HepG2 (cell line): ENCODE data around the gene SERPINB10. TPM values are rescaled to one million over a fixed set of nuclear protein-coding genes. Genes with fewer than 3 reads are reported as not detected.

Experiments
- ATAC-seq: fragments of 200-7000 bp; cut with Tn5 transposase; 3 replicates; pipeline ENCODE4 v1.9.1; 2020; ENCODE audit warnings: mild to moderate bottlenecking, moderate library complexity
- BruUV-seq: library from RNA; stranded (reverse); fragments of 400-500 nt; replicated peaks from 2 replicates; lab custom pipeline; 2021; lab: Mats Ljungman, UMichigan
- CTCF ChIA-PET: fragments of 300-600 bp; formaldehyde crosslinking; extraction: SDS; loops from one replicate; lab custom pipeline; 2021; ENCODE audit warnings: low total read pairs, inconsistent platforms, low intra/inter-chr PET ratio; lab: Yijun Ruan, JAX
- POLR2A ChIA-PET: fragments of 350-600 bp; sonication (Branson Sonifier 250); formaldehyde crosslinking; loops from one replicate; lab custom pipeline; 2020; ENCODE audit warnings: antibody characterized with exemption, inconsistent platforms; lab: Yijun Ruan, JAX
- DNase-seq: peaks from one replicate; pipeline ENCODE4 v3.0.0-alpha.2; 2015; ENCODE audit warnings: low spot score
- FAIRE-seq: peaks from 3 replicates; lab custom pipeline; 2011; peaks lifted over from hg19 to GRCh38; lab: Jason Lieb, UNC
- H2AFZ ChIP-seq: one replicate; pipeline ENCODE4 v1.6.1; 2011; ENCODE audit warnings: low read length, inconsistent platforms
- H3K27ac ChIP-seq: fragments of 300-600 bp; 3 replicates; pipeline ENCODE4 v1.8.0; 2011; ENCODE audit warnings: mixed run types, mild to moderate bottlenecking, mixed read lengths, low read length, inconsistent platforms; ENCODE audit not compliant: insufficient read depth; ENCODE audit errors: extremely low read length
- H3K27me3 ChIP-seq, 2 experiments: fragments of 200-600 bp in 1 of 2; 2 replicates in 1 of 2; 3 replicates in 1 of 2; pipeline versions ENCODE4 v1.6.0 to v1.8.0; 2011; ENCODE audit warnings: low read length in 2 of 2, mild to moderate bottlenecking in 2 of 2, moderate library complexity in 2 of 2, inconsistent platforms in 1 of 2; ENCODE audit not compliant: insufficient read depth in 2 of 2, control insufficient read depth in 1 of 2
- H3K36me3 ChIP-seq, 2 experiments: fragments of 200-600 bp in 1 of 2; replicated peaks in 1 of 2; 2 replicates in 1 of 2; 3 replicates in 1 of 2; pipeline versions ENCODE4 v1.5.1 to v1.8.0; 2011; ENCODE audit warnings: low read length in 2 of 2, inconsistent platforms in 1 of 2; ENCODE audit not compliant: insufficient read depth in 2 of 2, control insufficient read depth in 1 of 2
- H3K4me1 ChIP-seq: 2 replicates; pipeline ENCODE4 v1.5.1; 2012; ENCODE audit warnings: low read length, inconsistent platforms; ENCODE audit not compliant: insufficient read depth
- H3K4me2 ChIP-seq: 2 replicates; pipeline ENCODE4 v1.6.0; 2011; ENCODE audit warnings: low read depth, low read length, inconsistent platforms
- H3K4me3 ChIP-seq, 3 experiments: fragments of 200-600 bp in 1 of 3; sonication (generic), shearing (Covaris generic) in 1 of 3; replicated peaks in 1 of 3; 2 replicates each; pipeline ENCODE4 v1.5.1; 2011 to 2016; ENCODE audit warnings: low read length in 3 of 3, inconsistent platforms in 2 of 3, low read depth in 2 of 3, mild to moderate bottlenecking in 2 of 3, control low read depth in 1 of 3, mixed read lengths in 1 of 3; ENCODE audit not compliant: insufficient read depth in 1 of 3
- H3K79me2 ChIP-seq: one replicate; pipeline ENCODE4 v1.6.1; 2011; ENCODE audit warnings: low read length, inconsistent platforms; ENCODE audit not compliant: insufficient read depth
- H3K9ac ChIP-seq: 2 replicates; pipeline ENCODE4 v1.6.0; 2011; ENCODE audit warnings: mild to moderate bottlenecking, low read depth, low read length, inconsistent platforms; ENCODE audit not compliant: insufficient read depth
- H3K9me3 ChIP-seq: 2 replicates; pipeline ENCODE4 v1.5.1; 2012; ENCODE audit warnings: mild to moderate bottlenecking, low read length
- H4K20me1 ChIP-seq: 2 replicates; pipeline ENCODE4 v1.6.0; 2011; ENCODE audit warnings: inconsistent platforms, mild to moderate bottlenecking, low read length, moderate library complexity; ENCODE audit not compliant: insufficient read depth
- CREM ChIP-seq, 2 experiments: sonication (generic) in 1 of 2; formaldehyde crosslinking in 1 of 2; IDR thresholded peaks; 2 replicates each; pipeline versions ENCODE4 v1.4.0 to v1.6.1; 2016 to 2020; ENCODE audit warnings: antibody characterized with exemption in 1 of 2, mild to moderate bottlenecking in 1 of 2, missing genetic modification reagents in 1 of 2
- ETV5 ChIP-seq: IDR thresholded peaks from 2 replicates; pipeline ENCODE4 v1.6.1; 2018; ENCODE audit warnings: missing biosample characterization, missing genetic modification reagents, inconsistent platforms, borderline replicate concordance
- HOXA3 ChIP-seq: sonication (generic); formaldehyde crosslinking; IDR thresholded peaks from 2 replicates; pipeline ENCODE4 v1.5.0; 2020; ENCODE audit warnings: missing genetic modification reagents
- HOXA7 ChIP-seq: sonication (generic); formaldehyde crosslinking; IDR thresholded peaks from 2 replicates; pipeline ENCODE4 v1.8.1; 2022; ENCODE audit warnings: mild to moderate bottlenecking, missing genetic modification reagents, moderate library complexity
- MBD4 ChIP-seq: IDR thresholded peaks from 2 replicates; pipeline ENCODE4 v1.6.1; 2012; ENCODE audit warnings: low read length, inconsistent platforms, borderline replicate concordance
- MBNL3 ChIP-seq: fragments of 250-450 bp; sonication (Bioruptor Pico); conservative IDR thresholded peaks from 2 replicates; pipeline ENCODE4 v1.8.0; 2022; ENCODE audit warnings: mild to moderate bottlenecking, inconsistent platforms
- NONO ChIP-seq, 2 experiments: fragments of 450-650 bp in 1 of 2; sonication (generic) in 1 of 2; formaldehyde crosslinking in 1 of 2; IDR thresholded peaks in 1 of 2; conservative IDR thresholded peaks in 1 of 2; 2 replicates each; pipeline versions ENCODE4 v1.6.1 to v1.8.0; 2017 to 2022; ENCODE audit warnings: mild to moderate bottlenecking in 1 of 2, missing genetic modification reagents in 1 of 2, moderate library complexity in 1 of 2
- RXRB ChIP-seq: IDR thresholded peaks from 2 replicates; pipeline ENCODE4 v1.6.1; 2016; ENCODE audit warnings: borderline replicate concordance, missing genetic modification reagents, missing compliant biosample characterization
- TBL1XR1 ChIP-seq: fragments of 150-350 bp; IDR thresholded peaks from 2 replicates; pipeline ENCODE4 v1.6.1; 2014; ENCODE audit warnings: borderline replicate concordance, low read length; ENCODE audit not compliant: partially characterized antibody
- ZBTB38 ChIP-seq: sonication (generic); formaldehyde crosslinking; IDR thresholded peaks from 2 replicates; pipeline ENCODE4 v1.5.1; 2020; ENCODE audit warnings: mild to moderate bottlenecking, missing genetic modification reagents
- ZNF446 ChIP-seq: sonication (generic); formaldehyde crosslinking; IDR thresholded peaks from 2 replicates; pipeline ENCODE4 v1.5.0; 2020; ENCODE audit warnings: mild to moderate bottlenecking, missing genetic modification reagents
- ZNF605 ChIP-seq: sonication (generic); formaldehyde crosslinking; IDR thresholded peaks from 2 replicates; pipeline ENCODE4 v1.8.0; 2022; ENCODE audit warnings: mild to moderate bottlenecking, missing genetic modification reagents
- ZNF644 ChIP-seq: IDR thresholded peaks from 2 replicates; pipeline ENCODE4 v1.6.1; 2016; ENCODE audit warnings: low read depth
- ZNF737 ChIP-seq: sonication (generic); formaldehyde crosslinking; IDR thresholded peaks from 2 replicates; pipeline ENCODE4 v1.5.0; 2020; ENCODE audit warnings: missing genetic modification reagents, mild to moderate bottlenecking, borderline replicate concordance
- WGBS: methylation state at CpG from one replicate; pipeline ENCODE4 v1.1.6; 2017; ENCODE audit warnings: low lambda C conversion rate; 5-methylcytosine and 5-hydroxymethylcytosine counted together
- in situ Hi-C: cut with HindIII; loops from 2 replicates; pipeline ENCODE4 v1.10.0; 2017; ENCODE audit warnings: low pct_unique_long_range_greater_than_20kb; ENCODE audit not compliant: extremely low pct_ligation_motif_present
- intact Hi-C: fragments of 100-400 bp; cut with micrococcal nuclease; formaldehyde crosslinking; loops from one replicate; pipeline ENCODE4 v1.10.0; 2022; ENCODE audit not compliant: unreplicated experiment
- polyA plus RNA-seq, 8 experiments: library from polyadenylated mRNA; depleted of rRNA in 3 of 8; stranded (reverse) in 7 of 8; unstranded in 1 of 8; fragments of >200 nt; fragmentation: Illumina TruSeq in 4 of 8; extraction: Trizol in 4 of 8; gene quantifications; 2 replicates each; pipeline versions ENCODE4 v1.2.1 to v1.2.3, GENCODE V29; 2011 to 2016; ENCODE audit warnings: low read depth in 4 of 8, missing spikeins in 1 of 8, mixed read lengths in 1 of 8; ENCODE audit not compliant: insufficient read depth in 1 of 8
- total RNA-seq, 5 experiments: library from RNA; depleted of rRNA; stranded (reverse); fragments of >200 nt; fragmentation: Illumina TruSeq; extraction: Trizol; gene quantifications; 2 replicates each; pipeline ENCODE4 v1.2.3, GENCODE V29; 2016; ENCODE audit warnings: low read depth in 1 of 5
- TF ChIP-seq, protein P1 (sequence below): sonication (generic); formaldehyde crosslinking; IDR thresholded peaks from 2 replicates; pipeline ENCODE4 v1.4.0; 2020; ENCODE audit warnings: missing genetic modification reagents, borderline replicate concordance
- TF ChIP-seq, protein P2 (sequence below): IDR thresholded peaks from 2 replicates; pipeline ENCODE4 v1.6.1; 2016; ENCODE audit warnings: mild to moderate bottlenecking, missing biosample characterization, missing genetic modification reagents

SERPINB10 gene
- total and polyA plus RNA-seq, 2 of the 13 experiments (the other 11 are each of a cell fraction or from before 2014, with no cell fraction given) = not detected

DNA sequence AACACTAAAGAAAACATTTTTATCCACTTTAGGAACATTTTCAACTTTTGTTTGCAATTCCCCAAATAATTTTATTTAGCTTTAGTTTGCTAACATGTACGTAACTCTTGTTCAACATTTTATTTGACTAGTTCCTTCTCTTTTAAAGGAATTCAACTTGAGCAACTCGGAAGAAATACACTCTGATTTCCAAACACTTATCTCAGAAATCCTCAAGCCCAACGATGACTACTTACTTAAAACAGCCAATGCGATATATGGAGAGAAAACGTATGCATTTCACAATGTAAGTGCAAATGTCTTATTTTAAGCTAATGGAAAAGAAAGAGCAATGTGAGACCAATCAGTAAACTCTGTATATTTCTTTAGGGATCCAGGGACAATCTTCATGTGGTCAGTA, 10.1 kb downstream of the SERPINB10 start:
- Histone ChIP-seq H3K4me1 (no peaks in the 10 kb centered on the region), H3K9ac (no peak overlapping the region), H3K36me3 (no peaks in the 10 kb centered on the region), H3K9me3 (no peaks in the 10 kb centered on the region), H2AFZ (no peak overlapping the region), H3K27ac (no peak overlapping the region), H3K27me3 (no peaks in the 10 kb centered on the region; a peak in 1 of 5 replicates), H3K79me2 (no peaks in the 10 kb centered on the region), H3K4me3 (no peak overlapping the region), H4K20me1 (no peaks in the 10 kb centered on the region), H3K4me2 (no peak overlapping the region)
- intact Hi-C loops (no loop called here), in situ Hi-C loops (no loop called here)
- 9% methylated on average over 5 of the region's 5 CpGs for WGBS
- POLR2A ChIA-PET = no interaction called here
- CTCF ChIA-PET = no interaction called here
- BruUV-seq = no TSS peak
- ATAC-seq (no peak), FAIRE-seq (no peak), DNase-seq (no peak)
- TF ChIP-seq ZNF737 = no peak
- no peak for TF ChIP-seq ZBTB38 (CRISPR knock-in tag)
- TF ChIP-seq MBNL3 = no peak
- no peak for TF ChIP-seq MBD4
- TF ChIP-seq, protein P1, sequence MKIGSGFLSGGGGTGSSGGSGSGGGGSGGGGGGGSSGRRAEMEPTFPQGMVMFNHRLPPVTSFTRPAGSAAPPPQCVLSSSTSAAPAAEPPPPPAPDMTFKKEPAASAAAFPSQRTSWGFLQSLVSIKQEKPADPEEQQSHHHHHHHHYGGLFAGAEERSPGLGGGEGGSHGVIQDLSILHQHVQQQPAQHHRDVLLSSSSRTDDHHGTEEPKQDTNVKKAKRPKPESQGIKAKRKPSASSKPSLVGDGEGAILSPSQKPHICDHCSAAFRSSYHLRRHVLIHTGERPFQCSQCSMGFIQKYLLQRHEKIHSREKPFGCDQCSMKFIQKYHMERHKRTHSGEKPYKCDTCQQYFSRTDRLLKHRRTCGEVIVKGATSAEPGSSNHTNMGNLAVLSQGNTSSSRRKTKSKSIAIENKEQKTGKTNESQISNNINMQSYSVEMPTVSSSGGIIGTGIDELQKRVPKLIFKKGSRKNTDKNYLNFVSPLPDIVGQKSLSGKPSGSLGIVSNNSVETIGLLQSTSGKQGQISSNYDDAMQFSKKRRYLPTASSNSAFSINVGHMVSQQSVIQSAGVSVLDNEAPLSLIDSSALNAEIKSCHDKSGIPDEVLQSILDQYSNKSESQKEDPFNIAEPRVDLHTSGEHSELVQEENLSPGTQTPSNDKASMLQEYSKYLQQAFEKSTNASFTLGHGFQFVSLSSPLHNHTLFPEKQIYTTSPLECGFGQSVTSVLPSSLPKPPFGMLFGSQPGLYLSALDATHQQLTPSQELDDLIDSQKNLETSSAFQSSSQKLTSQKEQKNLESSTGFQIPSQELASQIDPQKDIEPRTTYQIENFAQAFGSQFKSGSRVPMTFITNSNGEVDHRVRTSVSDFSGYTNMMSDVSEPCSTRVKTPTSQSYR (CRISPR knock-in tag) = no peak
- no peak for TF ChIP-seq TBL1XR1
- TF ChIP-seq RXRB (CRISPR knock-in tag) = no peak
- TF ChIP-seq NONO (IDR thresholded peaks at IDR 0.05) = no peak
- no peak for TF ChIP-seq NONO (CRISPR knock-in tag; conservative IDR thresholded peaks at IDR 0.05)
- TF ChIP-seq ZNF446 (CRISPR knock-in tag) = no peak
- TF ChIP-seq ETV5 (CRISPR knock-in tag) = no peak
- no peak for TF ChIP-seq ZNF644
- no peak for TF ChIP-seq CREM (IDR thresholded peaks at IDR 0.05)
- no peak for TF ChIP-seq CREM (CRISPR knock-in tag; IDR thresholded peaks at IDR 0.05)
- TF ChIP-seq, protein P2, sequence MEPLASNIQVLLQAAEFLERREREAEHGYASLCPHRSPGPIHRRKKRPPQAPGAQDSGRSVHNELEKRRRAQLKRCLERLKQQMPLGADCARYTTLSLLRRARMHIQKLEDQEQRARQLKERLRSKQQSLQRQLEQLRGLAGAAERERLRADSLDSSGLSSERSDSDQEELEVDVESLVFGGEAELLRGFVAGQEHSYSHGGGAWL (CRISPR knock-in tag) = no peak
- TF ChIP-seq HOXA3 (CRISPR knock-in tag) = no peak
- no peak for TF ChIP-seq ZNF605 (CRISPR knock-in tag)
- no peak for TF ChIP-seq HOXA7 (CRISPR knock-in tag)
